ENCODE results near the gene CHD6. TPM values are rescaled to one million over a fixed set of nuclear protein-coding genes. Genes with fewer than 3 reads are reported as not detected.

The CHD6 gene
- polyA plus RNA-seq, 1 donor (not counting 4 experiments of a cell fraction or from before 2014, with no cell fraction given): 6.8 TPM

- no peak for TF ChIP-seq EZH2 (IDR thresholded peaks at IDR 0.05; ENCODE audit: low read length)
- TF ChIP-seq CTCF (optimal IDR thresholded peaks at IDR 0.05 in 1 of 3, IDR thresholded peaks at IDR 0.05 in 1 of 3, conservative IDR thresholded peaks at IDR 0.05 in 1 of 3; ENCODE audit: extremely low read depth in 1 of 3, insufficient read depth in 2 of 3, low read length in 3 of 3): no peak
- FAIRE-seq (no peak), DNase-seq (ENCODE audit: low read depth, low spot score) (no peak)
- no peak overlapping the region for H3K4me3 ChIP-seq (ENCODE audit: control insufficient read depth in 2 of 3, extremely low read depth in 1 of 3, insufficient read depth in 2 of 3, low read depth in 1 of 3, low read length in 3 of 3)
- H3K4me1 ChIP-seq (ENCODE audit: control insufficient read depth, extremely low read depth, insufficient read depth, low read length): peaks cover 17% of the 10 kb centered on the region
- no peaks in the 10 kb centered on the region for H3K36me3 ChIP-seq (ENCODE audit: control insufficient read depth in 2 of 2, extremely low read depth in 1 of 2, insufficient read depth in 2 of 2, low read length in 2 of 2)
- H3K27me3 ChIP-seq (ENCODE audit: control insufficient read depth, extremely low read depth, insufficient read depth, low read length): no peaks in the 10 kb centered on the region
- no peaks in the 10 kb centered on the region for H3K9me3 ChIP-seq (ENCODE audit: control insufficient read depth, low read depth, low read length)
- H3K4me2 ChIP-seq (ENCODE audit: control insufficient read depth, extremely low read depth, insufficient read depth, low read depth, low read length): no peak overlapping the region
- no peaks in the 10 kb centered on the region for H3K79me2 ChIP-seq (ENCODE audit: control insufficient read depth, insufficient read depth, low read length)
- peaks cover 2% of the 10 kb centered on the region for H3K9me1 ChIP-seq (ENCODE audit: control insufficient read depth, extremely low read depth, insufficient read depth, low read length)
- H4K20me1 ChIP-seq (ENCODE audit: control insufficient read depth, extremely low read depth, insufficient read depth, low read length): no peaks in the 10 kb centered on the region
- dilution Hi-C loops (cut with MboI; ENCODE audit: extremely low pct_ligation_motif_present, low sequenced_read_pairs): no loop called here
- no peak overlapping the region for H3K9ac ChIP-seq (ENCODE audit: control insufficient read depth, extremely low read depth, insufficient read depth, low read length)
- no peak overlapping the region for H2AFZ ChIP-seq (ENCODE audit: control insufficient read depth, low read length)
- H3K27ac ChIP-seq (ENCODE audit: control insufficient read depth, insufficient read depth, low read length): peak overlapping the region; percentile 78
Measured at GRCh38 chr20:41392295-41392694, 225.9 kb downstream of the CHD6 start.

GRCh38 chr20:41391587-41392001 lies 226.6 kb downstream of the CHD6 start:
- Histone ChIP-seq H3K27ac (ENCODE audit: control insufficient read depth, insufficient read depth, low read length) (peak overlapping the region; percentile 78), H3K4me1 (ENCODE audit: control insufficient read depth, extremely low read depth, insufficient read depth, low read length) (peaks cover 17% of the 10 kb centered on the region), H3K9ac (ENCODE audit: control insufficient read depth, extremely low read depth, insufficient read depth, low read length) (peak overlapping the region; percentile 33), H3K36me3 (ENCODE audit: control insufficient read depth in 2 of 2, extremely low read depth in 1 of 2, insufficient read depth in 2 of 2, low read length in 2 of 2) (no peaks in the 10 kb centered on the region), H3K4me3 (ENCODE audit: control insufficient read depth in 2 of 3, extremely low read depth in 1 of 3, insufficient read depth in 2 of 3, low read depth in 1 of 3, low read length in 3 of 3) (peak overlapping the region in 2 of 3 experiments; percentile 32 to 33), H4K20me1 (ENCODE audit: control insufficient read depth, extremely low read depth, insufficient read depth, low read length) (no peaks in the 10 kb centered on the region), H3K27me3 (ENCODE audit: control insufficient read depth, extremely low read depth, insufficient read depth, low read length) (no peaks in the 10 kb centered on the region), H3K9me1 (ENCODE audit: control insufficient read depth, extremely low read depth, insufficient read depth, low read length) (peaks cover 2% of the 10 kb centered on the region), H2AFZ (ENCODE audit: control insufficient read depth, low read length) (peak overlapping the region; percentile 90), H3K79me2 (ENCODE audit: control insufficient read depth, insufficient read depth, low read length) (no peaks in the 10 kb centered on the region), H3K4me2 (ENCODE audit: control insufficient read depth, extremely low read depth, insufficient read depth, low read depth, low read length) (peak overlapping the region; percentile 78), H3K9me3 (ENCODE audit: control insufficient read depth, low read depth, low read length) (no peaks in the 10 kb centered on the region)
- peak; percentile 63 for DNase-seq (ENCODE audit: low read depth, low spot score)
- peak; percentile 91 for FAIRE-seq
- TF ChIP-seq EZH2 (IDR thresholded peaks at IDR 0.05; ENCODE audit: low read length): no peak
- TF ChIP-seq CTCF (optimal IDR thresholded peaks at IDR 0.05 in 1 of 3, IDR thresholded peaks at IDR 0.05 in 1 of 3, conservative IDR thresholded peaks at IDR 0.05 in 1 of 3; ENCODE audit: extremely low read depth in 1 of 3, insufficient read depth in 2 of 3, low read length in 3 of 3): no peak
- dilution Hi-C loops (cut with MboI; ENCODE audit: extremely low pct_ligation_motif_present, low sequenced_read_pairs): no loop called here

All from keratinocyte (primary cell).